ENCODE results near the gene ASIC4.

- no peak for TF ChIP-seq CTCF (IDR thresholded peaks at IDR 0.05)
- TF ChIP-seq EP300 (IDR thresholded peaks at IDR 0.05; ENCODE audit: low read depth) = no peak
These were observed 5.1 kb upstream of the ASIC4 start for GRCh38 chr2:219508971-219509779.

Data from transverse colon (tissue), 3 donors.